Aorta (tissue), 5 donors: ENCODE data around the gene NDE1. TPM values are rescaled to one million over a fixed set of nuclear protein-coding genes. Genes with fewer than 3 reads are reported as not detected.
A peak's percentile ranks its signal among the peaks of the same experiment; 100 is the strongest.

Experiments
- ATAC-seq: fragments of 200-7000 bp; cut with Tn5 transposase; one replicate; pipeline ENCODE4 v1.9.1; 2022; ENCODE audit warnings: moderate library complexity; ENCODE audit not compliant: low FRiP score
- DNase-seq, 2 donors: peaks; one replicate each; pipeline ENCODE4 v3.0.0-alpha.2; 2020
- H3K27ac ChIP-seq, 2 donors: one replicate each; pipeline ENCODE4 v1.5.1; 2013; ENCODE audit warnings: low read length in 2 of 2, mild to moderate bottlenecking in 2 of 2, moderate library complexity in 2 of 2, control low read depth in 1 of 2, inconsistent platforms in 1 of 2, low read depth in 1 of 2
- H3K27me3 ChIP-seq, 2 donors: one replicate each; pipeline ENCODE4 v1.6.1; 2013; ENCODE audit warnings: control low read depth in 1 of 2, low read length in 1 of 2, mild to moderate bottlenecking in 1 of 2, moderate library complexity in 1 of 2; ENCODE audit not compliant: insufficient read depth in 2 of 2, control insufficient read depth in 1 of 2
- H3K36me3 ChIP-seq, 2 donors: one replicate each; pipeline ENCODE4 v1.6.1; 2013; ENCODE audit warnings: control low read depth in 1 of 2, low read length in 1 of 2, mild to moderate bottlenecking in 1 of 2; ENCODE audit not compliant: insufficient read depth in 2 of 2, control insufficient read depth in 1 of 2
- H3K4me1 ChIP-seq, 2 donors: one replicate each; pipeline ENCODE4 v1.6.1; 2013; ENCODE audit warnings: low read length in 2 of 2, control low read depth in 1 of 2, mild to moderate bottlenecking in 1 of 2, moderate library complexity in 1 of 2; ENCODE audit not compliant: insufficient read depth in 2 of 2, control insufficient read depth in 1 of 2
- H3K4me3 ChIP-seq, 2 donors: one replicate each; pipeline ENCODE4 v1.5.1; 2013; ENCODE audit warnings: low read length in 2 of 2, control low read depth in 1 of 2, mild to moderate bottlenecking in 1 of 2
- H3K9me3 ChIP-seq: one replicate; pipeline ENCODE4 v1.6.1; 2013; ENCODE audit warnings: mild to moderate bottlenecking, low read length; ENCODE audit not compliant: control insufficient read depth
- WGBS, 2 donors: extraction: QIAGEN DNeasy Blood & Tissue Kit; methylation state at CpG; one replicate each; pipeline ENCODE4 v1.1.7; 2013; 5-methylcytosine and 5-hydroxymethylcytosine counted together
- intact Hi-C, 2 donors: fragments of 100-400 bp; cut with DNase I; formaldehyde crosslinking; loops; one replicate each; pipeline versions ENCODE4 v1.14.2 to v1.15.0; 2022
- polyA plus RNA-seq, 2 donors: library from polyadenylated mRNA; stranded (reverse); fragments of 200-250 nt; gene quantifications; one replicate each; pipeline ENCODE4 v1.2.3, GENCODE V29; 2013
- total RNA-seq, 2 donors: library from RNA; stranded (reverse); fragmentation: NEBNext Ultra II Directional; extraction: Animal tissue kit (Norgen Biotek cat#: 25700); gene quantifications; one replicate each; pipeline ENCODE4 v1.2.1, GENCODE V29; 2021
- donor health status: healthy with polysubstance abuse.
- donor health status: Bipolar disorder and iron deficiency.
- donor health status: DM: no; HTN: no; CAD: no.
- donor health status: DM: no; HTN: no; CAD: no.
- donor health status: DM: yes; HTN: yes; CAD: no.

Gene NDE1
- total and polyA plus RNA-seq, 4 donors, result 14.8 to 42.8 (median 23.9) TPM

DNA sequence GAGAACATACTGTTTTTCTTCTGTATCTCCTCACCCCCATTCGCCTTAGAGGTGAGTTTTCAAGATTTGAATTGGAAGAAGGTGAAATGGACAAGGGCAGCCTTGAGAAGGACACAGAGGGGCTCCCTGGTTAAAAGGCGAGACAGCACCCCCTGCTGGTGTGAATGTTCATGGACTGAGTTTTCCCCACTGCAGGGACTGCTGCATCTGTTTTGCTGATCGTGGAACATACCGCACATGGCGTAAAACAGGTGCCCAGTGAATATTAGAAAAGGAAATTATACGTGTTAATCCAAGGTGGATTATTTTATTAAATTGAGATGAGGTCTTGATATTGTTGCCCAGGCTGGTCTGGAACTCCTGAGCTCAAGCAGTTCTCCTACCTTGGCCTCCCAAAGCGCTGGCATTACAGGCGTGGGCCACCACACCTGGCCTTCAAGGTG, 54.5 kb downstream of the NDE1 start:
- intact Hi-C loops, result loop anchor here (5.0 kb wide), 1 partner anchor 52 kb away; the partner anchor contains the start of gene NDE1 (in 2 of the 2)
- Histone ChIP-seq H3K9me3 (no peaks in the 10 kb centered on the region), H3K36me3 (peaks cover 0 to 6% of the 10 kb centered on the region in 2 donors), H3K4me3 (no peak overlapping the region), H3K4me1 (no peaks in the 10 kb centered on the region), H3K27ac (no peak overlapping the region), H3K27me3 (no peaks in the 10 kb centered on the region)
- DNase-seq (peak; percentile 81 to 89), ATAC-seq (peak; percentile 66)
- WGBS, 2 donors, result 61 to 63% methylated on average over 8 of the region's 8 CpGs

DNA sequence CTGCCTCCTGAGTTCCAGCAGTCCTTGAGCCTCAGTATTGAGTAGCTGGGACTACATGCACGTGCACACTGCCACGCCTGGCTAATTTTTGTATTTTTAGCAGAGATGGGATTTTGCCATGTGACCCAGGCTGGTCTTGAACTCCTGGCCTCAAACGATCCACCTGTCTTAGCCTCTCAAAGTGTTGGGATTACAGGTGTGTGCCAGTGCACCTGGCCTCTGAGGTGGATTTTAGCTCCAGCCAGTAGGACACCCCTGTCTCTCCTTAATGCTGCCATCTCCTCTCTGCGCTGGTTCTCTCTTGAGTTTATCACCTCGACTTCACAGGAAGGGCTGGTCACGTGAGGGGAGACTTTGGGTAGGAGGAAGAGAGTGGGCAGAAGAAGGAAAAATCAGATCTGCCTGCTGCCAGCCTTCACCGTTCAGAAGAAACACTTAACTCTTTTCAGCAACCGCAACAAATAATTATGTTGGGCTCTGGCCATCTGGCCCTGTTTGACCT, 55.1 kb downstream of the NDE1 start:
- H3K36me3 ChIP-seq, result peaks cover 0 to 10% of the 10 kb centered on the region in 2 donors
- no peaks in the 10 kb centered on the region for H3K9me3 ChIP-seq
- intact Hi-C loops, result no loop called here
- no peaks in the 10 kb centered on the region for H3K27me3 ChIP-seq
- ATAC-seq (no peak), DNase-seq (no peak)
- H3K4me3 ChIP-seq, result no peak overlapping the region
- H3K4me1 ChIP-seq, result no peaks in the 10 kb centered on the region
- 24 to 25% methylated on average over 8 of the region's 8 CpGs for WGBS, 2 donors
- H3K27ac ChIP-seq, result peak overlapping the region in 1 of 2 donors; percentile 56

- Histone ChIP-seq H3K27me3 (no peaks in the 10 kb centered on the region), H3K36me3 (peaks cover 0 to 16% of the 10 kb centered on the region in 2 donors), H3K9me3 (no peaks in the 10 kb centered on the region), H3K4me1 (no peaks in the 10 kb centered on the region), H3K27ac (no peak overlapping the region), H3K4me3 (no peak overlapping the region)
- intact Hi-C loops, result no loop called here
- WGBS, 2 donors, result 74 to 79% methylated on average over 3 of the region's 3 CpGs
- DNase-seq, result no peak
- ATAC-seq, result no peak
These were observed 57.3 kb downstream of the NDE1 start for GRCh38 chr16:15707332-15707731.

DNA sequence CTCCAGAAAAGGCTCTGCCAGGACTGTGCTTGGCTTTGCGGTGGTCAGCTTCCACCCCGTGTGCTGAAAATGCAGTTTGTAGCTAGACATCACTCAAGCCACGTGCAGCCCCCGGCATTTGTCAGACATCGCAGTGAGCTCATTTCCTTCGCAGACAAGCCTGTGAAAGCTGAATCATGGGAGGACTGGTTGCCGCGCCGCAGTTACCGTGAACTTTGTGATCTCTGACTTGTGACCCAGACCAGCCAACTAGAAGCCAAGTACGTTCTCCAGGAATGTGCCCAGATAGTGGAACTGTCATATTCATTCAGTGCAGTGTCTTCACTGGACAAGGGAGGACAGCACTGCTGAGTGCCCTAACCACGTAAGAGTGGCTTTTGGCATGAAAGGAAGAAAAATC, 58.1 kb downstream of the NDE1 start:
- Histone ChIP-seq H3K27ac (peak overlapping the region in 1 of 2 donors; percentile 43), H3K4me1 (no peaks in the 10 kb centered on the region)

GRCh38 chr16:15708997-15709396, 59.0 kb downstream of the NDE1 start:
- Histone ChIP-seq H3K27ac (no peak overlapping the region), H3K4me1 (no peaks in the 10 kb centered on the region), H3K27me3 (no peaks in the 10 kb centered on the region), H3K9me3 (no peaks in the 10 kb centered on the region), H3K4me3 (no peak overlapping the region), H3K36me3 (peaks cover 8 to 21% of the 10 kb centered on the region in 2 donors)
- intact Hi-C loops, result no loop called here
- DNase-seq (no peak), ATAC-seq (no peak)
- 53 to 56% methylated on average over 7 of the region's 7 CpGs for WGBS, 2 donors

More for the DNA sequence above, 58.1 kb downstream of the NDE1 start:
- H3K9me3 ChIP-seq, result no peaks in the 10 kb centered on the region
- intact Hi-C loops, result no loop called here
- DNase-seq (no peak), ATAC-seq (no peak)
- whole genome bisulfite sequencing, 2 donors, result 41 to 45% methylated on average over 12 of the region's 12 CpGs
- peaks cover 0 to 16% of the 10 kb centered on the region in 2 donors for H3K36me3 ChIP-seq
- H3K27me3 ChIP-seq, result no peaks in the 10 kb centered on the region
- no peak overlapping the region for H3K4me3 ChIP-seq

- 81% methylated on average over 26 to 29 of the region's 29 CpGs for WGBS, 2 donors
- no peak for ATAC-seq
- peaks cover 16 to 38% of the 10 kb centered on the region in 2 donors for H3K36me3 ChIP-seq
These were observed 64.5 kb downstream of the NDE1 start for GRCh38 chr16:15714393-15715172.

DNA sequence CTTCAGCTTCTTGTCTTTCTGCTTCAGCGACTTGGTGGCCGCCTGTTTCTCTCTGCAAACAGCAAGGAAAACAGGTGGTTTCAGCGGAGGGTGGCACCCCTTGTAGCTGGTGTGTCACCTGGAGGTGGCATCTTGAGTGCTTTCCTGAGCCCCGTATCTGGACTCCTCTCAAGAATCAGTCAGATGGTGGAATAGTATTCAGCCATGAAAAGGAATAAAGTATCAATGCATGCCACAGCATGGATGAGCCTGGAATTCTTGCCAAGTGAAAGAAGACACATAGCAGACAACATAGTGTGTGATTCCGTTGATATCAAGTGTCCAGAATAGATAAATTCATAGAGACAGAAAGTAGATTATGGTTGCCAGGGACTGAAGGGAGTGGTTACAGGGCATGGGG, 65.2 kb downstream of the NDE1 start:
- H3K4me3 ChIP-seq, result no peak overlapping the region

More at GRCh38 chr16:15714393-15715172, 64.5 kb downstream of the NDE1 start:
- no peak overlapping the region for H3K4me3 ChIP-seq
- no peak for DNase-seq
- H3K4me1 ChIP-seq, result no peaks in the 10 kb centered on the region
- no peaks in the 10 kb centered on the region for H3K9me3 ChIP-seq
- H3K27ac ChIP-seq, result no peak overlapping the region
- intact Hi-C loops, result no loop called here
- H3K27me3 ChIP-seq, result no peaks in the 10 kb centered on the region

GRCh38 chr16:15716694-15717447, 66.8 kb downstream of the NDE1 start:
- Histone ChIP-seq H3K9me3 (no peaks in the 10 kb centered on the region), H3K27me3 (no peaks in the 10 kb centered on the region), H3K4me3 (no peak overlapping the region), H3K4me1 (no peaks in the 10 kb centered on the region), H3K27ac (no peak overlapping the region), H3K36me3 (peaks cover 21 to 46% of the 10 kb centered on the region in 2 donors)
- intact Hi-C loops, result no loop called here
- 83 to 88% methylated on average over 23 of the region's 23 CpGs for WGBS, 2 donors
- ATAC-seq (no peak), DNase-seq (no peak)

More for the DNA sequence above, 65.2 kb downstream of the NDE1 start:
- peaks cover 20 to 40% of the 10 kb centered on the region in 2 donors for H3K36me3 ChIP-seq
- WGBS, 2 donors, result 83 to 87% methylated on average over 5 of the region's 5 CpGs
- H3K4me1 ChIP-seq, result no peaks in the 10 kb centered on the region
- no peak for DNase-seq
- intact Hi-C loops, result no loop called here
- H3K27me3 ChIP-seq, result no peaks in the 10 kb centered on the region
- ATAC-seq, result no peak
- H3K27ac ChIP-seq, result no peak overlapping the region
- no peaks in the 10 kb centered on the region for H3K9me3 ChIP-seq
